GM10847 (cell line): ENCODE data around the gene RHOXF1.
"Not testable (repeated sequence)": the region's sequence is repeated elsewhere in the genome, so short reads cannot be mapped to it uniquely, and the experiment has no call there.

Source experiments
- POLR2A ChIP-seq: IDR thresholded peaks from 2 replicates; pipeline ENCODE4 v1.6.1; 2011; ENCODE audit not compliant: insufficient read length; ENCODE audit errors: extremely low read depth

RHOXF1 gene

DNA sequence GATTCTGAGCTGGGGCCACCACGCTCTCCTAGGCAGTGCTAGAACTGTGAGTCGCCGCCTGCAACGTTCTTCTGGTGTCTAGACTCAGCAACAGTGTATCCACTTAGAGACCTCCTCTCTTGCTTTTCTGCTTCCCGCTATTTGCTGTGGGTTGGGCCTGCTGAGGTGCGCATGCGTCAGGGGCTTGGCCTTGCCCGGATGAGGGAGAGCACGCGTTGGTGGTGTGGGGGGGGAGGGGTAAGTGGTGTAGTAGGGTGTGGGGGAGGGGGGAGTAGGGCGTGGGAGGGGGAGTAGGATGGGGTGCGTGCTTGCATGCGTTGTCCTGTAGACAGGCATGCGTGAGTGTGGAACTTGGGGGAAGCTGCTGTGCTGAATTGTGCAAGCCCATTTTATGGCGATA lies 38.1 kb downstream of the RHOXF1 start, which contains the start of gene RHOXF2B:
Gene RHOXF2B (minus strand): TSS at position 101 of the 400 bp plus-strand sequence. CDS start 138 bp downstream, outside the sequence.
- not testable (repeated sequence) for TF ChIP-seq POLR2A
